Omental fat pad (tissue), 4 donors: ENCODE measurements around the gene DGCR8. TPM values are rescaled to one million over a fixed set of nuclear protein-coding genes. Genes with fewer than 3 reads are reported as not detected.

ENCODE experiments used
- ATAC-seq: fragments of 150-250 bp; one replicate; pipeline ENCODE4 v1.9.1; 2016; ENCODE audit warnings: mild to moderate bottlenecking, moderate library complexity; ENCODE audit not compliant: low FRiP score
- DNase-seq: peaks from one replicate; pipeline ENCODE4 v3.0.0-alpha.2; 2019; ENCODE audit warnings: low spot score
- CTCF ChIP-seq, 3 donors: fragments of 450-650 bp; IDR thresholded peaks; one replicate each; pipeline ENCODE4 v1.5.1; 2016 to 2017; ENCODE audit warnings: antibody characterized with exemption in 3 of 3, mild to moderate bottlenecking in 3 of 3, moderate library complexity in 2 of 3
- total RNA-seq, 4 donors: library from RNA; depleted of rRNA; stranded (reverse); fragments of >200 nt; gene quantifications; one replicate each; pipeline ENCODE4 v1.1.0, GENCODE V29; 2016

DGCR8 gene
- total RNA-seq: 10 to 100 TPM; 16.9 to 33.5 (median 24.1) TPM

DNA sequence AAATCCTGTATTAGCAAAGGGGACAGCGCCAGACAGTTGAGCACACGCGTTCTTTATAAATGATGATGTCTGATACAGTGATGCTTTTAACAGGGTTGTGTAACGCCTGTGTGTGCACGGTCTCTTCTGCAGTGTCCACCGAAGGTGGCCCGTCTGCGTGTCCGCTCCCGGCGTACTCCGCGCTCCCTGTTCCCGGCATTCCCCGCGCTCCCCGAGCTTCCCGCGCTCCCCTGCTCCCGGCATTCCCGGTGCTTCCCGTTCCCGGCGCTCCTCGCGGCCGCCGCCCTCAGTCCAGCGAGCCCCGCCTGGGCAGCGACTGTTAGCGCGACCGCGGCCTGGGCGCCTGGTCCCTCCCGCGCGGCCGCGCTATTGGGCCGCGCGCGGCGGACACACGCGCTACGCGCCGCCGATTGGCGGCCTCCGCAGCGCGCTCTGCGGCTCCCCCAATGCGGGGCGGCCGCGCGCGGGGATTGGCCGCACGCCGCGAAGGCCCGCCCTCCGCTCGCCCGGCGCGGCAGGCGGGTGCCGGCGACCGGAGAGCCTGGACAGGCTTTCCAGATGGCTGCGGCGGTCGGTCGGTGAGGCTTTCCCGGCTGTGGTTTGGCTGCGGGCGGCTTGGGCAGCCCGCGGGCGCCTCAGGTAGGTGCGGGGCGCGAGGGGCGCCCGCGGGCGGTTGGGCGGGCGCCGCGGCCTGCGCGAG, at the start of gene DGCR8:
Gene DGCR8 (plus strand): TSS at position 497 of the 700 bp plus-strand sequence. CDS start 5,723 bp downstream, outside the sequence.
- TF ChIP-seq CTCF (IDR thresholded peaks at IDR 0.05): no peak
- ATAC-seq (peak; percentile 95), DNase-seq (peak; percentile 49)

- DNase-seq (no peak), ATAC-seq (no peak)
- TF ChIP-seq CTCF (IDR thresholded peaks at IDR 0.05): no peak
Observed at GRCh38 chr22:20031732-20032406, 48.2 kb upstream of the DGCR8 start.

GRCh38 chr22:20032407-20032991, 47.5 kb upstream of the DGCR8 start:
- no peak for TF ChIP-seq CTCF (IDR thresholded peaks at IDR 0.05)
- ATAC-seq: no peak
- no peak for DNase-seq

GRCh38 chr22:20033045-20033706, 46.9 kb upstream of the DGCR8 start:
- ATAC-seq (no peak), DNase-seq (no peak)
- no peak for TF ChIP-seq CTCF (IDR thresholded peaks at IDR 0.05)

DNA sequence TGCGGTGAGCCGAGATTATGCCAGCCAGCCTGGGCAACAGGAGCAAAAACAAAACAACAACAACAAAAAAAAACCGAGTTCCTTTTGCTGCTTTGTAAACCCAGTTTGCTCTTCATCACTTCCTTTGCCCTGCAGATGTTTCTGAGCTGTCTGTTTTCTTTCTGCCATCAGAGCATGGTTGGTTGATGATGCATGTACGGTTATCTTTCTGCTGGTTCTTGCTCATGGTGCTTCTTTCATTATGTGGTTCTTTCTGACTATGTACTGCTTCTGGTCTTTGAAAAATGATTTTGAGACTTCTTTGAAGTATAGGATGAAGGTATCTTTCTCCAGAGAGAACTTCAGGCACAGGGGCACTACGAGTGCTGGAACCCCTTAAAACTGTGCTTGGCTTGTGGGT, 45.9 kb upstream of the DGCR8 start:
- TF ChIP-seq CTCF (IDR thresholded peaks at IDR 0.05): no peak
- ATAC-seq: no peak

GRCh38 chr22:20035375-20036083, 44.5 kb upstream of the DGCR8 start:
- ATAC-seq (no peak), DNase-seq (no peak)
- no peak for TF ChIP-seq CTCF (IDR thresholded peaks at IDR 0.05)

More for the DNA sequence above, 45.9 kb upstream of the DGCR8 start:
- DNase-seq: no peak
